NCI-H2029 treated with DMSO at 0.1 percent for 48 hours (cell line): ENCODE measurements around the gene LSM3.
"Not testable (repeated sequence)": the region's sequence is repeated elsewhere in the genome, so short reads cannot be mapped to it uniquely, and the experiment has no call there.

Source experiments
- DNase-seq: peaks from one replicate; lab custom pipeline; 2025; lab: John Stamatoyannopoulos, UW

Gene LSM3

GRCh38 chr3:14222900-14223594 lies 44.4 kb downstream of the LSM3 start:
- no peak for DNase-seq

- no peak for DNase-seq
These were observed 45.0 kb downstream of the LSM3 start for GRCh38 chr3:14223595-14223994.

GRCh38 chr3:14224895-14225294 lies 46.3 kb downstream of the LSM3 start:
- DNase-seq: no peak

GRCh38 chr3:14225421-14225820 lies 46.8 kb downstream of the LSM3 start:
- no peak for DNase-seq

- not testable (repeated sequence) for DNase-seq
These were observed 47.7 kb downstream of the LSM3 start for GRCh38 chr3:14226351-14226750.

GRCh38 chr3:14227856-14228255 lies 49.2 kb downstream of the LSM3 start:
- no peak for DNase-seq

- peak; percentile 67 for DNase-seq
These were observed 50.3 kb downstream of the LSM3 start for GRCh38 chr3:14228681-14229470.

GRCh38 chr3:14229695-14230094 lies 51.1 kb downstream of the LSM3 start:
- DNase-seq: not testable (repeated sequence)

GRCh38 chr3:14230729-14231128 lies 52.1 kb downstream of the LSM3 start:
- no peak for DNase-seq

- no peak for DNase-seq
These were observed 52.8 kb downstream of the LSM3 start for GRCh38 chr3:14231145-14231990.

GRCh38 chr3:14231998-14232501 lies 53.4 kb downstream of the LSM3 start:
- no peak for DNase-seq

GRCh38 chr3:14234251-14235002 lies 55.8 kb downstream of the LSM3 start:
- peak; percentile 18 for DNase-seq

GRCh38 chr3:14235003-14235911 lies 56.6 kb downstream of the LSM3 start:
- DNase-seq: no peak

GRCh38 chr3:14235912-14236295 lies 57.3 kb downstream of the LSM3 start:
- no peak for DNase-seq

- no peak for DNase-seq
These were observed 58.3 kb downstream of the LSM3 start for GRCh38 chr3:14236902-14237301.

- DNase-seq: no peak
These were observed 58.8 kb downstream of the LSM3 start for GRCh38 chr3:14237457-14237856.

- DNase-seq: no peak
These were observed 59.7 kb downstream of the LSM3 start for GRCh38 chr3:14238356-14238755.

GRCh38 chr3:14238930-14239329 lies 60.3 kb downstream of the LSM3 start:
- no peak for DNase-seq

GRCh38 chr3:14239940-14240339 lies 61.3 kb downstream of the LSM3 start:
- DNase-seq: no peak

GRCh38 chr3:14240366-14240765 lies 61.7 kb downstream of the LSM3 start:
- DNase-seq: no peak

- no peak for DNase-seq
These were observed 63.1 kb downstream of the LSM3 start for GRCh38 chr3:14241716-14242115.
